NCI-H524 (cell line): ENCODE measurements around the gene PPP4R3A.
"Not testable (repeated sequence)": the region's sequence is repeated elsewhere in the genome, so short reads cannot be mapped to it uniquely, and the experiment has no call there.

Source experiments
- DNase-seq, 2 experiments: peaks; one replicate each; lab custom pipeline; 2025; lab: John Stamatoyannopoulos, UW

The PPP4R3A gene

DNA sequence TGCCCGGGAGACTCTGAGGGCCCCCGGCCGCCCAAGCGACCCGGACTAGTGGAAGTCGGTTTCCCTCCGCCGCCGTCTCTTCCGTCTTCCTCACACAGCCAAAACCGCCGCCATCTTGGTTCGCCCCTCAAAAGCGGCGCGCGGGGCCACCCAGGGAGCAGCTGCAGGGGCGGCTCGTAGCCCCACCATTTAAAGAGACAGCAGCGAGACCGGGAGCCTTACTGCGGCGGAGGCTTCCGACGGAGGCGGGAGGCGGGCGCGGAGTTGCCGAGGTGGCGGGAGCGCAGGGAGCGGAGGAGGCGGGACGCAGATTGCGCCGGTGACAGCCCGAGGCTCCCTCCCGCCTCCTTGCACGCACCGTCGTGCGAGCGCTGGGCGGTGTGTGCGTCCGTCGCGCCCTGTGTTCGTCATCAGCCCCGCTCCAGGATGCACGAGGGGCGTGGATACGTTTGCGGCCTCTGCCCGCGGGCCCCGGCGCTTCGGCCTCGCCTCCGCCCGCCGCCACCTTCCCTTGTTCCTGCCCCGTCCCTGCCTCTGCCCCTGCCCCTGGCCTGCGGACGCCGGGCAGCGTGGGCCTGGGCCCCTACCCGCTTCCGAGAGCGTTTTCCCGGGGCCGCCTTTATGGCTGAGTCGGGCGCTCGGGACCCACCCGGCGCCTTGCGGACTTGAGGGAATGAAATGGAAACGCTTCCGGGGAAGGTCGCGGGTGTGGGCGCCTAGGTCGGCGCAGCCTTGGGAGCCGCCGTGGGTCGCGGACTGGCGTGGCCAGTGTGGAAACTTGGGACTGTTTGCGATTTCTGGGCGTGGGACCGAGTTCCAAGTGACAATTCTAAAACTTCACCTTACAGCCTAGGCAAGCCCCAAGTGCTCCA lies at the start of gene PPP4R3A:
Gene PPP4R3A (minus strand): TSS at position 140 of the 872 bp plus-strand sequence. CDS start 663 bp downstream, outside the sequence.
- DNase-seq = peak; percentile 98

DNA sequence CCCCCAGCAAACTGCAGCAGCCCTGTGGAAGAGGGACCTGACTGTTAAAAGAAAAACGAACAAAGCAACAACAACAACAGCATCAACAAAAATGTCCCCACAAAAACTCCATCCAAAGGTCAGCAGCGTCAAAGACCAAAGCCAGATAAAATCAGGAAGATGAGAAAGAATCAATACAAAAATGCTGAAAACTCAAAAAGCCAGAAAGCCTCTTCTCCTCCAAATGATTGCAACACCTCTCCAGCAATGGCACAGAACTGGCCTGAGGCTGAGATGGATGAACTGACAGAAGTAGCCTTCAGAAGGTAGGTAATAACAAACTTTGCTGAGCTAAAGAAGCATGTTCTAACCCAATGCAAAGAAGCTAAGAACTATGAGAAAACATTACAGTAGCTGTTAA lies 45.4 kb upstream of the PPP4R3A start:
- no peak for DNase-seq

DNA sequence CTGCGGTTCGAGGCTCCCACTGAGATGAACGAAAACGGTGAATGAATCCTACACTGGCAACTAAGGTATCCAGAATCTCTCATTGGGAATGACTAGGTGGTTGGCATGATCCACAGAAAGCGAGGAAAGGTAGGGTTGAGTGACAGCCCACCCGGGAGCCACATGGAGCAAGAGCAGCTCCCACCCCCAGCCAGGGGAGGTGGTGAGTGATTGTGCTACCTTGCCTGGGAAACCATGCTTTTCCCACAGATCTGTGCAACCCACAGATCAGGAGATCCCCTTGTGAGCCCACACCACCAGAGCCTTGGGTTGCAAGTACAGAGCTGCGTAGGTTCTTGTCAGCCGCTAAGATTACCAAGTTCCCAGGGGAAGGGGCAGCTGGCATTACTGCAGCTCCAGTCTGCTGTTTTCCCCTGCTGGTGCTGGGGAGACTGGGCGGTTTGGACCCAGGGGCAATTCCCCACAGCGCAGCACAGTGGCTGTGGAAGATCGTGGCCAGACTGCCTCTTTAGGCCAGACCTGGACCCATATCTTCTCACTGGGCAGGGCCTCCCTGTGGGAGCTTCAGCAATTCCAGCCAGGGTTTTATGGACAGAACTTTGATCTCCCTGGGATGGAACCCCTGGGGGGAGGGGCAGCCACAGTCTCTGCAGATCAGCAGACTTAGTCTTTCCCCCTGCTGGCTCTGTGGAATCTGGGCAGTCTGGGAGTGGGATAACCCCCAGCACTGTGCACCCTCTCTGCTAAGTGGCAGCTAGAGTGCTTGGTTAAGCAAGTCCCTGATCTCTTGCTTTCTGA lies 44.6 kb upstream of the PPP4R3A start:
- DNase-seq = peak in 1 of 2 experiments; percentile 42

DNA sequence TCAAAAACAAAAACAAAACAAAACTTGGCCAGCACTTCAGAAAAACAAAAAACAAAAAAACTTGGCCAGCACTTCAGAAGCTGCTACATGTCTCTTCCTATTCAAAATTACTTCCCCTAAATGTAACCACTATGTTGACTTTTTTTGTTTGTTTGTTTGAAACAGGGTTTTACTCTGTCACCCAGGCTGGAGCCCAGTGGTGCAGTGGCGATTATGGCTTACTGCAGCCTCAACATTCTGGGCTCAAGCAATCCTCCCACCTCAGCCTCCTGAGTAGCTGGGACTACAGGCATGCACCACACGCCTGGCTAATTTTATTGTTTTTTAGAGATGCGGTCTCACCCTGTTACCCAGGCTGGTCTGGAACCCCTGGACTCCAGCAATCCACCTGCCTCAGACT lies 38.0 kb upstream of the PPP4R3A start:
- no peak for DNase-seq

DNA sequence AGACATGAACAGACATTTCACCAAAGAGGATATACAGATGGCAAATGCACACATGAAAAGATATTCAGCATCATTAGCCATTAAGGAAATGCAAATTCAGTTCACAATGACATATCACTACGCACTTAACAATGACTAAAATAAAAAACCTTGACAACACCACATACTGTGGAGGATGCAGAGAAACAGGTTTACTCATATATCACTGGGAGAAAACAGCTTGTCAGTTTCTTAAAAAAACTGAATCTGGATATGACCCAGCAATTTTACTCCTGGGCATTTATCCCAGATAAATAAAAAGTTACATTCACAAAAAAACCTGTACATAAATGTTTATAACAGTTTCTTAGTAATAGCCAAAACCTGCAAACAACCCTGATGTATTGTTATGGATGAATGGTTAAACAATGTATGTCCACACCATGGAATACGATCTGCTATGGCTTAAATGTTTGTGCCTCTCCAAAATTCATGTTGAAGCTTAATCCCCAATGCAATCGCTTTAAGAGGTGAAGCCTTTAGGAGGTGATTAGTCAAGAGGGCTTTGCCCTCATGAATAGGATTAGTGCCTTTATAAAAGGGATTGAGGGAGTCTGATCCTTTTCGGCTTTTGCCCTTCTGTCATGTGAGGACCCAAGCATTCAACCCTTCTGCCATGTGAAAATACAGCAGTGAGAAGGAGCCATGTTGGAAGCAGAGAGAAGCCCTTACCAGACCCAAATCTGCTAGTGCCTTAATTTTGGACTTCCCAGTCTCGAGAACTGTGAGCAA lies 36.0 kb upstream of the PPP4R3A start:
- DNase-seq = peak; percentile 100

DNA sequence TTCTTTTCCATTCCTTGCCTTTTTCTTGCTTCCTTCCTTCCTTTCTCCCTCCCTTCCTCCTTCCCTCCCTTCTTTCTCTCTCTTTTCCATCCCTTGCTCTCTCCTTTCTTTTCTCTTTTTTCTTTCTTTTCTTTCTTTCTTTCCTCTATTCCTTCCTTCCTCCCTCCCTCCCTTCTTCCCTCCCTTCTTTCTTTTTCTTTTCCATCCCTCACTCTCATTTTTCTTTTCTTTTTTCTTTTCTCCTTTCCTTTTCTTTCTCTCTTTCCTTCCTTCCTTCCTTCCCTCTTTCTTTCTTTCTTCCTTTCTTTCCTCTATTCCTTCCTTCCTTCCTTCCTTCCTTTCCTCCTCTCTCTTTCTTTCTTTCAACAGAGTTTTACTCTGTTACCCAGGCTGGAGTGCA lies 35.1 kb upstream of the PPP4R3A start:
- no peak for DNase-seq

DNA sequence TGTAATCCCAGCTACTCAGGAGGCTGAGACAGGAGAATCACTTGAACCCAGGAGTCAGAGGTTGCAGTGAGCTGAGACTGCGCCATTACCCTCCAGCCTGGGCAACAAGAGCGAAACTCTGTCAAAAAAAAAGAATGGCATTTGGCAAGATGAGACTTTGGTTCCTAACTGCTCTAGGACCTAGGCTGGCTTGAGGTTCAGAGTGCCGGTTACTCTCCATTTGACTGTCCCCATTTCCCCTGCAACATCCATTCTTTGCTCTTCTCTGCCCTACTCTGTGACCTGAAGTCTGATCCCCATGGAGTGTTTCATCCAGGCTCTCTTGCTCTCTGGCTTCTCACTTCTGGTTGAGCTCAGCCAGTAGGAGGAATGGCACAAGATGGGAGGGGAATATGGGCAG lies 26.2 kb upstream of the PPP4R3A start:
- no peak for DNase-seq

DNA sequence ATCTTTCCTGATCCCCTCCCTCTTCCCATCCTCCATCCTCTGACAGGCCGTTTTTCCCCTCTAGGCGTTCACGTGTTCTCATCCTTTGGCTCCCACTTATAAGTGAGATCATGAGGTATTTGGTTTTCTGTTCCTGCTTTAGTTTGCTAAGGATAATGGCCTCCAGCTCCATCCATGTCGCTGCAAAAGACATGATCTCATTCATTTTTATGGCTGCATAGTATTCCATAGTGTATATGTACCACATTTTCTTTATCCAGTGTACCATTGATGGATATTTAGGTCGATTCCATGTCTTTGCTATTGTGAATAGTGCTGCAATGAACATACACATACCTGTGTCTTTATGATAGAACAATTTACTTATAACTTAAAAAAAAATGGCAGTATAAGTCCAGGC lies 23.9 kb upstream of the PPP4R3A start:
- DNase-seq = not testable (repeated sequence)

DNA sequence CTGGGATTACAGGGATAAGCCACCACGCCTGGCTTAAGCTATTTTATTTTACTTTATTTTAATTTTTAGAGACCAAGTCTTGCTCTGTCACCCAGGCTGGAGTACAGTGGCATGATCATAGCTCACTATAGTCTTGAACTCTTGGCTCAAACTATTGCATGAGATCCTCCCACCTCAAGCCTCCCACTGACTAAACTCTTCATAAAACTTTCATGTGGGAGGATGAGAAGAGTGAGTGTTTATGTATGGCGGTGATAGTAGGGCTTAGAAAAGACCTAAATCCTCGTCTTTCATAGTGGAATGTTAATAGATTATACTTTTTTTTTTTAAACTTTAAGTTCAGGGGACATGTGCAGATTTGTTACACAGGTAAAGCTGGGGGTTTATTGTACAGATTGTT lies 23.5 kb upstream of the PPP4R3A start:
- DNase-seq = no peak

DNA sequence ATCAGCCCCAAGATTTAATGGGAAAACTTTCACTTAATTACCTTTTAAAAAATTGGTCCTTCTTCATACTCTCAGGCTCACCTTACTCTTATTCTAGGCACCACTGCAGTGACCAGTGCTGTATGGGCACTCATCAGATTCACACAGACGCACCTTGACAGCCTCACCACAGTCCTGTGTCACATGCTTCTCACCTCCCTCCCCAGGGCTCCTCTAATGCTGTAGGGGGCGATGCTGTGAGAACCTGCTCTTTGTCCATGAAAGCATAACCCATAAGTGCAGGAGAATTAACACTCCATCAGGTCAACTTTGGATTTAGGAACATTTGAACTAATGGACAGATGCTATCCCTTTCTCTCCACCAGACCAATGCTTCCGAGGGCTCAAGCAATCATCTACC lies 13.9 kb upstream of the PPP4R3A start:
- DNase-seq = no peak

DNA sequence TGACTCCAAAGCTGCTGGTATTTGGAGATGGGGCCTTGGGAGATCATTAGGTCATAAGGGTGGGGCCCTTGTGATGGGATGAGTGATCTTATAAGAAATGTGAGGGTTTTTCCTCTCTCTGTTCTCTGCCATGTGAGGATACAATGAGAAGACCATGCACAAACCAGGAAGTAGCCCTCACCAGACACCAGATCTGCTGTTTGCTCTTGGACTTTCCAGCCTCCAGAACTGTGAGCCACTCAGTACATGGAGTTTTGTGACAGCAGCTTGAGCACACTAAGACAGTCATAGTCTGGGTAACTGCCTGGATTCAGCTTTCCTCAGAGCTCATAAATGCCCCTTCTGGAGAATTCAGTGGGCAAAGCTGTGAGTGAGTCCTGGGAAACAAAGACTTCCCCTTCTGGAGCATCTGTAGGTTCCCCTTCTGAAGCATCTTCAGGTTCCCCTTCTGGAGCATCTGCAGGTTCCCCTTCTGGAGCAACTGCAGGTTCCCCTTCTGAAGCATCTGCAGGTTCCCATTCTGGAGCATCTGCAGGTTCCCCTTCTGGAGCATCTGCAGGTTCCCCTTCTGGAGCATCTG lies 11.0 kb upstream of the PPP4R3A start:
- no peak for DNase-seq

DNA sequence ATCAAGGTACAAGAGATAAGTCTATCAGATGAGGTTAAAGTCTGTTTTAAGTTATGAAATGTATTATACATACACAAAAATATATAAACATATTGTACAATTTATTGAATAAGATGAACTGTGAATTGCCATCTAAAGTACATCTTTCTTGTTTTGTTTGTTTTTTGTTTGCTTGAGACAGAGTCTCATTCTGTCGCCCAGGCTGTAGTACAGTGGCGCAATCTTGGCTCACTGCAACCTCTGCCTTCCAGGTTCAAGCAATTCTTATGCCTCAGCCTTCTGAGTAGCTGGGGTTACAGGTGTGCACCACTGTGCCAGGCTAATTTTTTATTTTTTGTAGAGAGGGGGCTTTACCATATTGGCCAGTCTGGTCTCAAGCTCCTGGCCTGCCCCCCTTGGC lies 10.0 kb upstream of the PPP4R3A start:
- no peak for DNase-seq

DNA sequence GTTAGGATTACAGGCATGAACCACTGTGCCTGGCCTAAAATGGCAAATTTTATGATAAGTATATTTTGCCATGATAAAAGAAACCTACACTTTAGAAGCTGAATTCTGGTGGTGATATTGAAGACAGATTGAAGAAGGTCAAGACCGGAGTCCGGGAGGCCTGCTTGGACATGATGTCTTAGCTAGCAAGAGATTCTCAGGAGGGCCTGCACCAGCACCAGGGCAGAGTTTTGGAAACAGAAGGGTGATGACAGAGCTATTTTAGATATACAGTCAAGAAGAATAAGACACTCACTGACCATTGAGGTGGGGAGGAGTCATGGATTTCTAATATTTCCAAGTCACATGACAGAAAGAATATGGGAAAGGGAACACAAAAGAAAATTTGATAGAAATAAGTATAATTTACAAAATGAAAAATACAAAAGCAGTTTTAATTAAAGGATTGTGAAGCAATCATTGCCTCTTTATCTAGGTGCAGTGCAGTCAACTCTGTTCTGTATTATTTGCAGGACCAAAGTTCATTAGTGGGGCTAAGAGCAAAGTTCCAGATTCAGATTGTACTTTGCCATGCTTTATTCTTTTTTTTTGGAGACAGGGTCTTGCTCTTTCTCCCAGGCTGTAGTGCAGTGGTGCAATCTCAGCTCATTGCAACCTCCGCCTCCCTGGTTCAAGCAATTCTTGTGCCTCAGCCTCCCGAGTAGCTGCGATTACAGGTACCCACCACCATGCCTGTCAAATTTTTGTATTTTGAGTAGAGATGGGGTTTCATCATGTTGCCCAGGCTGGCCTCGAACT lies 9.3 kb upstream of the PPP4R3A start:
- no peak for DNase-seq

DNA sequence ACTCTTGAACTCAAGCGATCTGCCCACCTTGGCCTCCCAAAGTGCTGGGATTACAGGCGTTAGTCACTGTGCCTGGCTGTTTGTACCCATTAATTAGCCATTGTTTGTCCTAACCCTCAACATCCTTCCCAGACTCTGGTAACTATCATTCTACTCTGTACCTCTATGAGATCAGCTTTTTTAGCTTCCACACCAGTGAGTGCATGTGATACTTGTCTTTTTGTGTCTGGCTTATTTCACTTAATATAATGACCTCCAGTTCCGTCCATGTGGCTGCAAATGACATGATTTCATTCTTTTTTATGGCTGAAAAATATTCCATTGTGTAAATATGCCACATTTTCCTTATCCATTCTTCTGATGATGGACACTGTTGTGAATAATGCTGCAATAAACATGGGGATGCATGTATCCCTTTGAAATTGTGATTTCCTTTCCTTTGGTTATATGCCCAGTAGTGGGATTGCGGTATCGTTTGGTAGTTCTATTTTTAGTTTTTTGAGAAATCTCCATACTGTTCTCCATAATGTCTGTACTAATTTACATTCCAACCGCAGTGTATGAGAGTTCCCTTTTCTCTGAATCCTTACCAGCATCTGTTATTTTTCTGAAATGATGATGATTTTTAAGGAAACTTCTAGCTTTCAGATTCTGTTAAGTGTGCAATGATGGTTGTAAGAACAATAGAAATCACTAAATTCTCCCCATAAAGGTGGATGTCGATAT lies 6.7 kb upstream of the PPP4R3A start:
- no peak for DNase-seq

DNA sequence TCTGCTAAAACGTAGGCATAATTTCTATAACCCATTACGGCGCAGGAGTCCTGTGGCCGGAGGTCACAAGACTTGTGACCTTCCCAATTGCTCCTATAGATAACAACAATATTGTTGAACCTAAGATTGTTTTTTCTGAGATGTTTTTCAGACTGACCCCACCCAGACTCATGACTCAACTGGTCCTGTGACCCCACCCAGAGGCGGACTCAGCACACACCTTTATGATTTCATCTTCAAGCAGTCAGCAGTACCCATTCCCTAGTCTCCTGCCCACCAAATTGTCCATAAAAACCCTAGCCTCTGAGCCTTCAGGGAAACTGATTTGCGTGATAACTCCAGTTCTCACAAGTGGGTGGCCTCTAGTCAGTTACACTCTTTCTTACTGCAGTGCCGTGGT lies 5.9 kb upstream of the PPP4R3A start:
- no peak for DNase-seq

DNA sequence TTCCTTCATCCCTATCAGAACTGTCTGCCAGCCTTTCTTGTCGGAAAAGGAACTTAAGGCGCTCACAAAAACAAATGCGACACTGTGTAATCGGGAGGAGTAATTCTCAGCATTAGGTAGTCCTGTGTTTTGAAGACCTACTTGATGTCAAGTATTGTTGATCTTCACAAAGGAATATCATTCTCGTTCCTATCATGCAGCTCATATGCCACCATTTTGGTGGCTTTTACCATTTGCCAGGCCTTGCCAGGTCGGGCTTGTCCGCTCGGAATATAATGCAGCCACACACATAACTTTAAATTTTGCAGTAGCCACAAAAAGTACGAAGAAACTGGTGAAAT lies 903 bp upstream of the PPP4R3A start:
- peak; percentile 59 to 63 for DNase-seq

DNA sequence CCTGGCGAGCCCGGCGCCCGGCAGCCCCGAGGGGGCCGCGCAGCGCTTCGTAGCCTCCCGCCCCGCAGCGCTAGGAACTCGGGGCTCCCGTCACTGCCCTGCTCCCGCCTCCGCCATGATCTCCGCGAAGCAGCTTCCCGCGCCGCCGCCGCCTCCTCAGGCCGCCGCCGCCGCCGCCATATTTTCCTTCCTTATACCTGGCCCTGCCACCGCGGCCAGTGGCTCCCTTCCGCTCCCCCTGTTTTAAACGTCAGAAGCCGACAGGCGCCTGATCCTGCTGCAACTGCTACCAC lies 286 bp downstream of the PPP4R3A start:
- DNase-seq = peak in 1 of 2 experiments; percentile 55

DNA sequence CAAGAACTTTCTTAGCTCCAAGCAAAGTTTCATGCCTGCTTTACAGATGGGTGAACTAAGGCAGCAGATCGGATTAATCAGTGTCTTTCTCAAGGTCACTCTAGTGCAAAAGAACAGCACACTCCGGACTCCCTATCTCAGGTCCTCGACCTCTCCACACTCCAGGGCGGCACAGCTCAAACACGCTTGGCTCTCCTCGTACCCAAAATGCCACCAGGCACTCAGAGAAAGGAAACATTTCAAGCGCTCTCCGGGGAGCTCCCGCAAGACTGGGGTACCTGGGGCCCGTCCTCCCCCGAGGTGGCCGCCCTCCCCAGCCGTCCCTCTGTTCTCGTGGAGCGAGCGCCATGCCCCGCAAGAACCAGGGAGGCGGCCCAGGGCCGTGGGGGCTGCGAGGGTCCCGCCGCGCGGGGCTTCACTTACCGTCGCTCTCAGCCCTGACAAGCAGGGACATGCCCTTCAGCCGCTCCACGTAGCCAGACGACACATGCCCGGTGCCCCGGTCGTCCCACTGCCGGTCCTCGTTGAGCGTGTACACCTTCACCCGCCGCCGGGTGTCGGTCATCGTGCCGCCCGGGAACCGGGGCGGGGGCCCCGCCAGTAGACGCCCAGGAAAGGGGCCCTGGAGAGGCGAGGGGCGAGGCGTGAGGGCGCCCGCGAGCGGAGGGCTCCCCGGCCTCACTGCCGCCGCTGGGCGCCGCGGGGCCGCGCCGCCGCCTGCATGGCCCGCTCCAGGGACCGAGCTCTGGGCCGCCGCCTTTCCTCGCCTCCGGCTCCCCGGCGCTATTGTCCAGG lies 830 bp downstream of the PPP4R3A start:
- peak; percentile 51 to 56 for DNase-seq

DNA sequence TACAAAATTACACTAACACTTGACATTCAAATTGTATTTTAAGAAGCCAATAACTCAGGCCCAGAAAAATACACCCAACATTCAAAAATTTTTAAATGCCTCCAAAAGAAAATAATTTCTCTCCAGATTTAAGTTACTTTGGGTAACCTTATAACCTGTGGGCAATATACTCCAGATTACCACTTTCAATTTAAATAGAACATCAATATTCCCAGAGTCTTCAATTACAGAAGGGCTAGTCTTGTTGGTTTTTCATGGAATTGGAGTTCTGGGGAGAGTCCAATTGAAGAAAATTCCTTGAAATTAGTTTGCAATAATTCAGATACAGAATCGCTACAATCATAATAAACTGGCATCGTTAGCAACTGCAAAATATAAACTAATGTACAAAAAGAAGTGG lies 2.0 kb downstream of the PPP4R3A start:
- no peak for DNase-seq

DNA sequence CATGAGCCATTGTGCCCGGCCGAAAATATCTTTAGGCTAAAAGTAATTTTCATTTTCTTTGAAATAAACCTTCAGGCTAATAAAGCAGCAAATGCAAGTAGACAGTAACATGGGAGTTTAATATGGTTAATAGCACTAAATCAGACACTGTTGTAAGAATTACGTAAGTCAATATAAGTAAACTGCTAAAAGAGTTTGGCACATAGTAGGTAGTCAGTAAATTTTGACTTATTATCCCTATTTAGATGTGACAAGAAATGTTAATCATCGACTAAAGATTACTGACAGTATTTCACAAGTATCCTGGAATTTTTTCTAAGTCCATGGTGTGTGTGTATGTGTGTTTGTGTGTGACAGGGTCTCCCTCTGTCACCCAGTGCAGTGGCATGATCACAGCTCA lies 3.9 kb downstream of the PPP4R3A start:
- no peak for DNase-seq
